ENCODE data around the gene TWIST2.

Gene TWIST2

DNA sequence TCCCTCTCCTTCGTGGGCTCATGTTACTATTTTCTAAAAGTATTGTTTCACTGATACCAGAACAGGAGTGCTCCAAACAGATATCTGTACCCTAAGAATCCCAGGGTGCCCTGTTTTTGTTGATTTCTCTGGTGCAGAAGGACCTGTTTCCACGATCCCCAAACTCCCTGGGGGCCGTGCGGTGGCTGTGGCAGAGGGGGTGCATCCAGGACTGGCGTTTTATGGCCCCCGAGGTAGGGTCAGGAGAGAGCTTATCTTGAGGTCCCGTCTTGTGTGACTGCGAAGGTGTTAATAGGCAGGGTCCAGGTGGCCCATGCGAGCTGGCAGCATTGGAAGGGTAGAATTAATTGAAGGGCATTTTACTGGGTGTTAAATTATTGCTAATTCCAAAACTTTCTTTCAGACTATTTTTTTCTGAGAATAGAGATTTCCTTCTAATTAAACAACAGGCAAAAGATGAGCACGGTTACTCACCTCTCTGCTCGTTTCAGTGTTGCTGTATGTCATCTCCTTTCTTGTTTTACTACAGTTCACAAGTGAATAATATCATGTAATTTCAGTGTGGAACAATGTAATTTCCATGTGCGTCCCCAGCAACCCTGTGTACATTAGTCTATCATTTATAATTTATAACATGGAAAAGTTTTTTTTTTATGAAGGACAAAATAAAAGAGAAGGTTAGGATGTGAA lies 8.2 kb downstream of the TWIST2 start:
- DNase-seq (ENCODE audit: low read depth in 2 of 2, low spot score in 1 of 2): no peak

GRCh38 chr2:238856713-238857567 lies 9.1 kb downstream of the TWIST2 start:
- DNase-seq (ENCODE audit: low read depth in 2 of 2, low spot score in 1 of 2): no peak

DNA sequence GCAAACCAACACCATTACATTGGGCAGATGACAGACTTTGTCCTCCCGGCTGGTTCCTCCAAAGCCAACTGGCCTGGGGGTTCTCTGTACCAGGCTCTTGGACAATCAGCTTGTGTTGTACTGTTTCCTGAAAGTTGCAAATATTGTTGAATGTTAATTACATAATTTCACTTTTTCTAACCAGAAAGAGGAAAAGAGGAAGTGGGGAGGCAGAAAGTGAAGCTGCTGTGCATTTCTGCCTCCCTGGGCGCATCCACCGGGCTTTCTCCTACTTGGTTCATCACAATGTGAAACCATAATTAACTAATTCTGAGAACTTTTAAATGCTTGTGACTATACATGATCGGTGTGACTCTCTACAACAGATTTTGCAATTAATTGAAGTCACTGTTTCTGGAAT lies 10.1 kb downstream of the TWIST2 start:
- no peak for DNase-seq (ENCODE audit: low read depth in 2 of 2, low spot score in 1 of 2)

GRCh38 chr2:238859636-238860347 lies 11.9 kb downstream of the TWIST2 start:
- no peak for DNase-seq (ENCODE audit: low read depth in 2 of 2, low spot score in 1 of 2)

DNA sequence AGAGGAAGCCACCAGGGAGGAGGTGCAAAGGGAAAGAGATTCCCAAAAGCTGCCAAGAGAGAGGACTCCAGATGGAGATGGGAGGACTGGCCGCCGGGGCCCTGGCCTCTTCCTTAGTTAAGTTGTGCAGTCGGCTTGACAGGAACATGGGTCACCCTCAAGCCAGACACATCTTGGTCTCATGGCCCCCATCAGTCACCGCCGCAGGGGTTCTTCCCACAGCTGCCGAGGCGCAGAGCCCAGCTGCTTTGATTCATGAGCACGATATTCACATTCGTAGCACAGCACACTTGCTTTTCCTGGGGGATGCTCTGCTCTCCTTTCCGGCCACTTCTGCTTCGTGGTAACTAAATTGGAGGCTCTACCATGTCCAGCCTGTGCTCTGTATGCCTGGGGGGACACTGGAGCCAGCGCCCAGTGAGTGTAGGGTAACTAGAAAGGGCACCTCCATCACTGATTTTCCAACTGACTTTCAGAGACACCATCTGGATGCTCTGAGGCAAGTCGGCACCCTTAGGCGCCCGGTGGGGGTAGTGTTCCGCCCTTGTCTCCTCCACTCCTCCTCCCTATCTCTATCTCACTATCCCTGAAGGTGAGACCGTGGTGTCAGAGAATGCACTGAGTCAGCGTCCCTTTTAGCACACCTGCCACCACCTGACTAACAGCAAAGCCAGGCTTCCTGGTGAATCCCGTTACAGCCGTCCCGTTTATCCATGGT lies 13.3 kb downstream of the TWIST2 start:
- DNase-seq (ENCODE audit: low read depth in 2 of 2, low spot score in 1 of 2): no peak

DNA sequence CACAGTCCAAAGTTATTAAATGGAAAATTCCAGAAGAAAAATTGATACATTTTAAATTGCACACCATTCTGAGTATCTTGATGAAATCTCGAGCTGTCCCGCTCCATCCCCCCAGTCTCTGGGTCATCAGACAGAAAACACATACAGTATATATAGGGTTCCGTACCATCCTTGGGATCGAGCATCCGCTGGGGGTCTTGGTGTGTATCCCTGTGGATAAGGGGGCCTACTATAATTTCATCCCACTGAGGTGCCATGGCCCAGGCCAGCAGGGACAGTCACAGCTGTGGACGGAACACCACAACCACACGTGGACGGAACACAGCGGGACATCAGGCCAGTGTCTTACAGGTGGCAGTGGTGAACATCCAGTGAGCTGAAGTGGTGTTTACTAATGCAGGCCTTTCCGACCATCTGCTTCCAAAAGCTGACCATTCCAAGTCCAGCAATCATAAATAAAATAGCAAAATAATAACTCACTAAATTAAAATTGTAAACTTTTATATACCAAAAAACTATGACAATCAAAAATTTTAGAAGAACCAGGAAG lies 14.0 kb downstream of the TWIST2 start:
- DNase-seq (ENCODE audit: low read depth in 2 of 2, low spot score in 1 of 2): no peak

- DNase-seq (ENCODE audit: low read depth in 2 of 2, low spot score in 1 of 2): no peak
These were observed 14.8 kb downstream of the TWIST2 start for GRCh38 chr2:238862701-238863100.

DNA sequence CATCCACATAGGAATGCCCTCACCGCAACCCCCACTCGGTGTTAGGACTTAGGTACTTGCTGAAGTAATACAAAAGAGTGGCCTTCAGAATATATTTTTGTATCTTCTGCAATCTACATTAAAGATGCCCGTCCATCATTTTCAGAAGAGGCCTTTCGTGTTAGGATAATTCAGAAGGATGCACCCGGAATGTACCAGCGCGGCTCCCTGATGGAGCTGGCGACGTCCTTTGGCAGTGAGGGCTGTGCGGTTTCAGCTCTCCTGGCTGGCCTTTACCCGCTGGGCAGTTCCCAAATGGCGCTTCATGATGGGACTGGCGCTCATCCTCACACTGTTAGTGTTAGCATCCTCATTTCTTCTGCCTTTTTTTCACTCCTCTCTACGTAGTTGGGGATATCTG lies 15.3 kb downstream of the TWIST2 start:
- no peak for DNase-seq (ENCODE audit: low read depth in 2 of 2, low spot score in 1 of 2)

DNA sequence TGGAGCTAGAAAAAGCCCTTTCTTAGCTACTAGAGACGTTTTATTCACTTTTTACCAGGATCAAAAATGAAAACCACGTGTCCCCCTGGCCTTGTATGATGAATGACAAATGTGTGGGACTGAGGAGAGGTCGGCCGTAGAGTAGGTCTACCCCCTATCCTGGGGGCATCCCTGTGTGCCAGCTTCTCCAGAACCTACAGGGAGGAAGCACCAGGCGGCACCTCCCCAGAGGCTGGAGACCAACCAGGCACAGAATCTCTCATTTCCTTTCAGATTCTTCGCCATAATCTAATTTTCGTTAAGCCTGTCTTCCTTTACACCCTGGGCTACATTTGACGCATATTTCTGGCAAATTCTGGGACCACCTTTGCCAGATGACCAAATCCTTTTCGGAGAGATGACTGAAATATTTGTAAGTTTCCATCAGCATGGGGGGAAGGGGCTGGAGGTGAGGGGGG lies 15.9 kb downstream of the TWIST2 start:
- no peak for DNase-seq (ENCODE audit: low read depth in 2 of 2, low spot score in 1 of 2)

- no peak for DNase-seq (ENCODE audit: low read depth in 2 of 2, low spot score in 1 of 2)
These were observed 16.5 kb downstream of the TWIST2 start for GRCh38 chr2:238864207-238865014.

DNA sequence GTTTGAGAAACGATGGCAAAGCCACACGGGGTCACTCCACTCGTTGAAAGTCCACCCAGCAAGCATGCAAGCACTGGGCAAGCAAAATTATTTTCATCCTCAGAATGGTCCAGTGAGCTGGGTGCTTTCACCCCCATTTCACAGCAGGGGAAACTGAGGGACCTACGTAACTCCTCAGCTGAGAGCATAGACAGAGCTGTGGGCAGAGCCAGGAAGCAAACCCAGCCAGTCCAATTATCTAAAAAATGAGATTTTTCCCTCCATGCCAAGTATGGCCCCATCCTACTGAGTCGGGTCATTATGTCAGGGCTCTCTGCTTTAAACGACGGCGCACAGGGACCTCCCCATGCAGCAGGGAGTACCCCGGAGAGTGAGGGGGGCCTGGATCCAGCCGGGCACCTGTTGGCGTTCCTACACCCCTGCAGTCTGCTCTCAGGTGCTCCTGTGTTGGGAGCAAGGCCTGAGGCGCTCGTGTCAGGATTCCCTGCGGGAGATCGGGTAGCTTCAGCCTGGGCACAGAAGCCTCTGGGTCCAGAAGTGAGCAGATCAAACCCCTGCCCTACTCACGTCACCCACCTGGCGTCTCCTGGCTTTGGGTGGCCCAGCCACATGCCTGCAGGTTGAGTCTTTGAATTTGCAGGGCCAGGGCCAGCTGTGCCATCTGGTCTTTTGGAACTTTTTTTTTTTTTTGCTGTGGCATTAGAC lies 17.3 kb downstream of the TWIST2 start:
- DNase-seq (ENCODE audit: low read depth in 2 of 2, low spot score in 1 of 2): no peak

DNA sequence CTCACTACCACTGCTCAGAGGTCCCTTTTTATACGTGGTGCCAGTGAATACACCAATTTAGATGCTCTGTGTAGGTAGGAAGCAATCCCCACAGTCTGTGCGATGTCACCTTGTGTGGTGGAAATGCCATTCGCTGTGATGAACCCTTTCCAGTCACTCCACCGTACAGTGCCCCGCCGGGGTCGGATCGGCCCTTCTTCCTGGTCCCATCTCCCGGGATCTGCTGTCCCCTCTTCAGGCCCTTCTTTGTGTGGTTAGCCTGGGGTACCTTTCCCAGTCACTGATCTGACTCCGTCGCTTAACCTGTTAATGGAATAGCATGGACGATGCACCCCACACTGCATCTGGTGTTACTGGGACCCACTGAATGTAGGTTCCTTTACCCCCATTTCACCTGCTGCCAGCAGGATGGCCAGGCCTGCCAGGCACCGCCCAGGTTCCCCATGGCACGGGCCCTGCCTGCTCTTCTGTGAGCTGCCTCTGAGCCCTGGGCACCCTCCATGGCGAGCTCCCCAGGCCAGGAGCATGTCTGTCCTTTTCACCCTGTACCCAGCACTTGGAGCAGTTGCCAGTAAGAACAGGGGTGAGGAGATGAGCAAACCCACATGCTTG lies 18.0 kb downstream of the TWIST2 start:
- no peak for DNase-seq (ENCODE audit: low read depth in 2 of 2, low spot score in 1 of 2)

GRCh38 chr2:238866656-238867277 lies 18.9 kb downstream of the TWIST2 start:
- DNase-seq (ENCODE audit: low read depth in 2 of 2, low spot score in 1 of 2): no peak

GRCh38 chr2:238868067-238868524 lies 20.2 kb downstream of the TWIST2 start:
- no peak for DNase-seq (ENCODE audit: low read depth in 2 of 2, low spot score in 1 of 2)

GRCh38 chr2:238868616-238869292 lies 20.9 kb downstream of the TWIST2 start:
- DNase-seq (ENCODE audit: low read depth in 2 of 2, low spot score in 1 of 2): no peak

- DNase-seq (ENCODE audit: low read depth in 2 of 2, low spot score in 1 of 2): no peak
These were observed 21.6 kb downstream of the TWIST2 start for GRCh38 chr2:238869293-238870124.

DNA sequence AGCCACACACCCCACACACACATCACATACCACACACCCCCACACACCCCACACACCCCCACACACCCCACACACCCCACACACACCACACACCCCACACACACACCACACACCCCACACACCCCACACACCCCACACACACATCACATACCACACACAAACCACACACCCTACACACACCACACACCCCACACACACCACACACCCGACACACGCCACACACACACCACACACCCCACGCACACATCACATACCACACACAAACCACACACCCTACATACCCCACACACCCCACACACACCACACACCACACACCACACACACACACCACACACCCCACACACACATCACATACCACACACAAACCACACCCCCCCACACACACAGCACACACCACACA lies 22.4 kb downstream of the TWIST2 start:
- DNase-seq (ENCODE audit: low read depth in 2 of 2, low spot score in 1 of 2): no peak
